WTC11 (cell line): Measurements from ENCODE around the gene ATP6V1D. TPM values are rescaled to one million over a fixed set of nuclear protein-coding genes. Genes with fewer than 3 reads are reported as not detected.
"Not testable (repeated sequence)": the region's sequence is repeated elsewhere in the genome, so short reads cannot be mapped to it uniquely, and the experiment has no call there.

Experiments used
- ATAC-seq: fragments of 200-7000 bp; cut with Tn5 transposase; 2 replicates; pipeline ENCODE4 v1.10.0; 2021; ENCODE audit warnings: mild to moderate bottlenecking, moderate library complexity
- CTCF ChIA-PET: fragments of 300-600 bp; sonication (Branson Sonifier 250); formaldehyde crosslinking; loops from one replicate; lab custom pipeline; 2021; ENCODE audit warnings: antibody characterized with exemption; lab: Charles Lee
- POLR2A ChIA-PET: fragments of 350-600 bp; sonication (Branson Sonifier 250); formaldehyde crosslinking; loops from one replicate; lab custom pipeline; 2021; ENCODE audit warnings: antibody characterized with exemption; lab: Charles Lee
- DNase-seq: peaks from one replicate; pipeline ENCODE4 v3.0.0; 2021; ENCODE audit warnings: low spot score
- H3K27ac Mint-ChIP-seq: 2 replicates; pipeline ENCODE4 v1.8.0; 2021; ENCODE audit warnings: mixed read lengths
- H3K27me3 Mint-ChIP-seq: 2 replicates; pipeline ENCODE4 v1.8.0; 2021; ENCODE audit warnings: low read depth, mild to moderate bottlenecking, moderate library complexity, mixed read lengths
- H3K36me3 Mint-ChIP-seq: 2 replicates; pipeline ENCODE4 v1.8.0; 2021; ENCODE audit warnings: mixed read lengths
- H3K4me1 Mint-ChIP-seq: 2 replicates; pipeline ENCODE4 v1.8.0; 2022; ENCODE audit warnings: mixed read lengths
- H3K4me3 Mint-ChIP-seq: 2 replicates; pipeline ENCODE4 v1.8.0; 2021; ENCODE audit warnings: mild to moderate bottlenecking, moderate library complexity, mixed read lengths
- H3K9me3 Mint-ChIP-seq: 2 replicates; pipeline ENCODE4 v1.8.0; 2021; ENCODE audit warnings: mixed read lengths
- KAT7 ChIP-seq: sonication (generic); formaldehyde crosslinking; IDR thresholded peaks from 2 replicates; pipeline ENCODE4 v1.8.1; 2023; ENCODE audit warnings: missing genetic modification reagents, mild to moderate bottlenecking, borderline replicate concordance
- NFE2L1 ChIP-seq: sonication (generic); formaldehyde crosslinking; IDR thresholded peaks from 2 replicates; pipeline ENCODE4 v1.8.1; 2023; ENCODE audit warnings: missing genetic modification reagents
- NFYB ChIP-seq: sonication (generic); formaldehyde crosslinking; conservative IDR thresholded peaks from 2 replicates; pipeline ENCODE4 v1.8.0; 2022; ENCODE audit warnings: low read depth, missing genetic modification reagents
- RELA ChIP-seq: sonication (generic); formaldehyde crosslinking; IDR thresholded peaks from 2 replicates; pipeline ENCODE4 v1.8.1; 2022; ENCODE audit warnings: missing genetic modification reagents, mild to moderate bottlenecking, borderline replicate concordance
- TCF7 ChIP-seq: sonication (generic); formaldehyde crosslinking; IDR thresholded peaks from 2 replicates; pipeline ENCODE4 v1.8.0; 2022; ENCODE audit warnings: mild to moderate bottlenecking, low read depth, missing genetic modification reagents, moderate library complexity
- ZNF138 ChIP-seq: sonication (generic); formaldehyde crosslinking; conservative IDR thresholded peaks from 2 replicates; pipeline ENCODE4 v1.8.1; 2022; ENCODE audit warnings: mild to moderate bottlenecking, moderate library complexity, missing genetic modification reagents
- ZNF263 ChIP-seq: sonication (generic); formaldehyde crosslinking; IDR thresholded peaks from 2 replicates; pipeline ENCODE4 v1.8.1; 2022; ENCODE audit warnings: low read depth, mild to moderate bottlenecking, moderate library complexity, missing genetic modification reagents
- total RNA-seq: library from RNA; stranded (reverse); gene quantifications from 3 replicates; pipeline ENCODE4 v1.2.3, GENCODE V29; 2021
- TF ChIP-seq, protein P1 (sequence below): sonication (generic); formaldehyde crosslinking; IDR thresholded peaks from 2 replicates; pipeline ENCODE4 v1.8.0; 2023; ENCODE audit warnings: missing genetic modification reagents, mild to moderate bottlenecking, borderline replicate concordance
- TF ChIP-seq, protein P2 (sequence below): fragments of 250-450 bp; sonication (Bioruptor Pico); IDR thresholded peaks from 2 replicates; pipeline ENCODE4 v1.9.0; 2021; ENCODE audit warnings: mild to moderate bottlenecking, borderline replicate concordance
- TF ChIP-seq, protein P3 (sequence below): sonication (generic); formaldehyde crosslinking; IDR thresholded peaks from 2 replicates; pipeline ENCODE4 v1.8.1; 2023; ENCODE audit warnings: mild to moderate bottlenecking, missing genetic modification reagents, moderate library complexity

The ATP6V1D gene
- total RNA-seq, 1 experiment from 2014 or later: 54.0 TPM

DNA sequence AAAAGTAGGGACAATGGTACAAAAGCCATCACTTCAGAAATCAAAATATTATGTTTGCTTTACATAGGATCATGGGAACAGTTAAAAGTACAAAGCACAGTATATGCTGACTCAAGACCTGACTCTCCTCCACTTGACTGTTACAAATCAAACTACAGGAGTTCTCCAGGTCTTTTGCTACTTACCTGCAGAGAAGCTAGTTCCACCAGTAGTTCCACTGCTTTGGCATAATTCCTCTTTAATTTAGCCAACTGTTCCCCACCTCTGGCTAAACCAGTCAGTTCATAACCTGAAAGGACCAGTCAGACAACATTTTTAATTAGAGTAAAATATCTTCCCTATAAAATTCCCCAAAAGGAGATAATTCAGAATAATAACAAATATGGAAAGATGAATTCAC, 14.0 kb downstream of the ATP6V1D start:
- ChIA-PET CTCF (interaction anchor here (1.5 kb wide), 1 partner anchor 14 kb away, joined by 3 read pairs; the partner anchor contains the start of gene ATP6V1D), POLR2A (no interaction called here)
- no peak overlapping the region for H3K4me3 Mint-ChIP-seq
- no peak overlapping the region for H3K27ac Mint-ChIP-seq
- no peaks in the 10 kb centered on the region for H3K27me3 Mint-ChIP-seq
- peaks cover 47% of the 10 kb centered on the region for H3K36me3 Mint-ChIP-seq
- H3K4me1 Mint-ChIP-seq: no peaks in the 10 kb centered on the region
- ATAC-seq (no peak), DNase-seq (no peak)
- H3K9me3 Mint-ChIP-seq: no peaks in the 10 kb centered on the region
- no peak for TF ChIP-seq NFYB (CRISPR knock-in tag)
- TF ChIP-seq, all 79 proteins: peak for 0

DNA sequence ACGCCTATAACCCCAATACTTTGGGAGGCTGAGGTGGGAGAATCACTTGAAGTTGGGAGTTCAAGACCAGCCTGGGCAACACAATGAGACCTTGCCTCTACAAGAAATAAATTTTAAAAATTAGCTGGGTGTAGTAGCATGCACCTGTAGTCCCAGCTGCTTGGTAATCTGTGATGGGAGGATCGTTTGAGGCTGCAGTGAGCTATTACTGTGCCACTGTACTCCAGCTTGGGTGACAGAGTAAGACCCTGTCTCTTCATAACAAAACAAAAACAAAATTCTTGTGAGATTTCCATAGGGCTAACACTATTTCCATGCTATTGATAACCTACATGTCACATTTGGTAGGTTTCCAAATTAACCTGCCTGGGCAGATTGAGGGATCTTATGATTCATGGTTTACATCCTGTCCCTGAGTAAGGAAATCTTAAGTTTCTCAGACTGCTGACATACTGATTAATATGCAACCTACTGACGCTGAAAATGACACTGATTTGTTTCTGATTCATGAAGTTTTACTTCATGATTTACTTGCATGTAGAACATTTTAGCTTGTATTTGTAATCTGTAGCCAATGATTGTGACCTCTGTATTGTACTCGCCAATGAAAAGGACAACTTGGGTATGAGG, 15.9 kb downstream of the ATP6V1D start:
- ChIA-PET POLR2A (no interaction called here), CTCF (no interaction called here)
- no peaks in the 10 kb centered on the region for H3K27me3 Mint-ChIP-seq
- TF ChIP-seq ZNF138 (CRISPR knock-in tag) (no peak), TCF7 (CRISPR knock-in tag) (no peak), KAT7 (no peak), ZNF263 (no peak), NFE2L1 (CRISPR knock-in tag) (no peak), RELA (CRISPR knock-in tag) (no peak)
- TF ChIP-seq, protein P1, sequence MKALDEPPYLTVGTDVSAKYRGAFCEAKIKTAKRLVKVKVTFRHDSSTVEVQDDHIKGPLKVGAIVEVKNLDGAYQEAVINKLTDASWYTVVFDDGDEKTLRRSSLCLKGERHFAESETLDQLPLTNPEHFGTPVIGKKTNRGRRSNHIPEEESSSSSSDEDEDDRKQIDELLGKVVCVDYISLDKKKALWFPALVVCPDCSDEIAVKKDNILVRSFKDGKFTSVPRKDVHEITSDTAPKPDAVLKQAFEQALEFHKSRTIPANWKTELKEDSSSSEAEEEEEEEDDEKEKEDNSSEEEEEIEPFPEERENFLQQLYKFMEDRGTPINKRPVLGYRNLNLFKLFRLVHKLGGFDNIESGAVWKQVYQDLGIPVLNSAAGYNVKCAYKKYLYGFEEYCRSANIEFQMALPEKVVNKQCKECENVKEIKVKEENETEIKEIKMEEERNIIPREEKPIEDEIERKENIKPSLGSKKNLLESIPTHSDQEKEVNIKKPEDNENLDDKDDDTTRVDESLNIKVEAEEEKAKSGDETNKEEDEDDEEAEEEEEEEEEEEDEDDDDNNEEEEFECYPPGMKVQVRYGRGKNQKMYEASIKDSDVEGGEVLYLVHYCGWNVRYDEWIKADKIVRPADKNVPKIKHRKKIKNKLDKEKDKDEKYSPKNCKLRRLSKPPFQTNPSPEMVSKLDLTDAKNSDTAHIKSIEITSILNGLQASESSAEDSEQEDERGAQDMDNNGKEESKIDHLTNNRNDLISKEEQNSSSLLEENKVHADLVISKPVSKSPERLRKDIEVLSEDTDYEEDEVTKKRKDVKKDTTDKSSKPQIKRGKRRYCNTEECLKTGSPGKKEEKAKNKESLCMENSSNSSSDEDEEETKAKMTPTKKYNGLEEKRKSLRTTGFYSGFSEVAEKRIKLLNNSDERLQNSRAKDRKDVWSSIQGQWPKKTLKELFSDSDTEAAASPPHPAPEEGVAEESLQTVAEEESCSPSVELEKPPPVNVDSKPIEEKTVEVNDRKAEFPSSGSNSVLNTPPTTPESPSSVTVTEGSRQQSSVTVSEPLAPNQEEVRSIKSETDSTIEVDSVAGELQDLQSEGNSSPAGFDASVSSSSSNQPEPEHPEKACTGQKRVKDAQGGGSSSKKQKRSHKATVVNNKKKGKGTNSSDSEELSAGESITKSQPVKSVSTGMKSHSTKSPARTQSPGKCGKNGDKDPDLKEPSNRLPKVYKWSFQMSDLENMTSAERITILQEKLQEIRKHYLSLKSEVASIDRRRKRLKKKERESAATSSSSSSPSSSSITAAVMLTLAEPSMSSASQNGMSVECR: no peak
- TF ChIP-seq, protein P2, sequence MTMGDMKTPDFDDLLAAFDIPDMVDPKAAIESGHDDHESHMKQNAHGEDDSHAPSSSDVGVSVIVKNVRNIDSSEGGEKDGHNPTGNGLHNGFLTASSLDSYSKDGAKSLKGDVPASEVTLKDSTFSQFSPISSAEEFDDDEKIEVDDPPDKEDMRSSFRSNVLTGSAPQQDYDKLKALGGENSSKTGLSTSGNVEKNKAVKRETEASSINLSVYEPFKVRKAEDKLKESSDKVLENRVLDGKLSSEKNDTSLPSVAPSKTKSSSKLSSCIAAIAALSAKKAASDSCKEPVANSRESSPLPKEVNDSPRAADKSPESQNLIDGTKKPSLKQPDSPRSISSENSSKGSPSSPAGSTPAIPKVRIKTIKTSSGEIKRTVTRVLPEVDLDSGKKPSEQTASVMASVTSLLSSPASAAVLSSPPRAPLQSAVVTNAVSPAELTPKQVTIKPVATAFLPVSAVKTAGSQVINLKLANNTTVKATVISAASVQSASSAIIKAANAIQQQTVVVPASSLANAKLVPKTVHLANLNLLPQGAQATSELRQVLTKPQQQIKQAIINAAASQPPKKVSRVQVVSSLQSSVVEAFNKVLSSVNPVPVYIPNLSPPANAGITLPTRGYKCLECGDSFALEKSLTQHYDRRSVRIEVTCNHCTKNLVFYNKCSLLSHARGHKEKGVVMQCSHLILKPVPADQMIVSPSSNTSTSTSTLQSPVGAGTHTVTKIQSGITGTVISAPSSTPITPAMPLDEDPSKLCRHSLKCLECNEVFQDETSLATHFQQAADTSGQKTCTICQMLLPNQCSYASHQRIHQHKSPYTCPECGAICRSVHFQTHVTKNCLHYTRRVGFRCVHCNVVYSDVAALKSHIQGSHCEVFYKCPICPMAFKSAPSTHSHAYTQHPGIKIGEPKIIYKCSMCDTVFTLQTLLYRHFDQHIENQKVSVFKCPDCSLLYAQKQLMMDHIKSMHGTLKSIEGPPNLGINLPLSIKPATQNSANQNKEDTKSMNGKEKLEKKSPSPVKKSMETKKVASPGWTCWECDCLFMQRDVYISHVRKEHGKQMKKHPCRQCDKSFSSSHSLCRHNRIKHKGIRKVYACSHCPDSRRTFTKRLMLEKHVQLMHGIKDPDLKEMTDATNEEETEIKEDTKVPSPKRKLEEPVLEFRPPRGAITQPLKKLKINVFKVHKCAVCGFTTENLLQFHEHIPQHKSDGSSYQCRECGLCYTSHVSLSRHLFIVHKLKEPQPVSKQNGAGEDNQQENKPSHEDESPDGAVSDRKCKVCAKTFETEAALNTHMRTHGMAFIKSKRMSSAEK (CRISPR knock-in tag): no peak
- TF ChIP-seq, protein P3, sequence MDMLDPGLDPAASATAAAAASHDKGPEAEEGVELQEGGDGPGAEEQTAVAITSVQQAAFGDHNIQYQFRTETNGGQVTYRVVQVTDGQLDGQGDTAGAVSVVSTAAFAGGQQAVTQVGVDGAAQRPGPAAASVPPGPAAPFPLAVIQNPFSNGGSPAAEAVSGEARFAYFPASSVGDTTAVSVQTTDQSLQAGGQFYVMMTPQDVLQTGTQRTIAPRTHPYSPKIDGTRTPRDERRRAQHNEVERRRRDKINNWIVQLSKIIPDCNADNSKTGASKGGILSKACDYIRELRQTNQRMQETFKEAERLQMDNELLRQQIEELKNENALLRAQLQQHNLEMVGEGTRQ: no peak
- H3K4me1 Mint-ChIP-seq: no peaks in the 10 kb centered on the region
- DNase-seq: no peak
- H3K4me3 Mint-ChIP-seq: no peak overlapping the region
- H3K27ac Mint-ChIP-seq: no peak overlapping the region
- 0 out of 2 replicates have a peak, but pooled peaks cover 3% of the 10 kb centered on the region for H3K9me3 Mint-ChIP-seq
- peaks cover 45% of the 10 kb centered on the region for H3K36me3 Mint-ChIP-seq
- no peak for ATAC-seq

DNA sequence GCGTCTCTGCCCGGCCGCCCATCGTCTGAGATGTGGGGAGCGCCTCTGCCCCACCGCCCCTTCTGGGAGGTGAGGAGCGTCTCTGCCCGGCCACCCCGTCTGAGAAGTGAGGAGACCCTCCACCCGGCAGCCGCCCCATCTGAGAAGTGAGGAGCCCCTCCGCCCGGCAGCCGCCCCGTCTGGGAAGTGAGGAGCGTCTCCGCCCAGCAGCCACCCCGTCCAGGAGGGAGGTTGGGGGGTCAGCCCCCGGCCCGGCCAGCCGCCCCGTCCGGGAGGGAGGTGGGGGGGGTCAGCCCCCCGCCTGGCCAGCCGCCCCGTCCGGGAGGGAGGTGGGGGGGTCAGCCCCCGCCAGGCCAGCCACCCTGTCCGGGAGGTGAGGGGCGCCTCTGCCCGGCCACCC, 18.4 kb downstream of the ATP6V1D start:
- H3K4me1 Mint-ChIP-seq, POLR2A ChIA-PET, DNase-seq, ATAC-seq, H3K4me3 Mint-ChIP-seq, CTCF ChIA-PET, H3K9me3 Mint-ChIP-seq, H3K27ac Mint-ChIP-seq, H3K27me3 Mint-ChIP-seq: not testable (repeated sequence)
- H3K36me3 Mint-ChIP-seq: peaks cover 54% of the 10 kb centered on the region
